ENCODE data around the gene PSD2. TPM values are rescaled to one million over a fixed set of nuclear protein-coding genes. Genes with fewer than 3 reads are reported as not detected.
A peak's percentile ranks its signal among the peaks of the same experiment; 100 is the strongest.

Gene PSD2
- total and polyA plus RNA-seq, 2 donors from 2014 or later: 0.09 to 0.13 TPM

DNA sequence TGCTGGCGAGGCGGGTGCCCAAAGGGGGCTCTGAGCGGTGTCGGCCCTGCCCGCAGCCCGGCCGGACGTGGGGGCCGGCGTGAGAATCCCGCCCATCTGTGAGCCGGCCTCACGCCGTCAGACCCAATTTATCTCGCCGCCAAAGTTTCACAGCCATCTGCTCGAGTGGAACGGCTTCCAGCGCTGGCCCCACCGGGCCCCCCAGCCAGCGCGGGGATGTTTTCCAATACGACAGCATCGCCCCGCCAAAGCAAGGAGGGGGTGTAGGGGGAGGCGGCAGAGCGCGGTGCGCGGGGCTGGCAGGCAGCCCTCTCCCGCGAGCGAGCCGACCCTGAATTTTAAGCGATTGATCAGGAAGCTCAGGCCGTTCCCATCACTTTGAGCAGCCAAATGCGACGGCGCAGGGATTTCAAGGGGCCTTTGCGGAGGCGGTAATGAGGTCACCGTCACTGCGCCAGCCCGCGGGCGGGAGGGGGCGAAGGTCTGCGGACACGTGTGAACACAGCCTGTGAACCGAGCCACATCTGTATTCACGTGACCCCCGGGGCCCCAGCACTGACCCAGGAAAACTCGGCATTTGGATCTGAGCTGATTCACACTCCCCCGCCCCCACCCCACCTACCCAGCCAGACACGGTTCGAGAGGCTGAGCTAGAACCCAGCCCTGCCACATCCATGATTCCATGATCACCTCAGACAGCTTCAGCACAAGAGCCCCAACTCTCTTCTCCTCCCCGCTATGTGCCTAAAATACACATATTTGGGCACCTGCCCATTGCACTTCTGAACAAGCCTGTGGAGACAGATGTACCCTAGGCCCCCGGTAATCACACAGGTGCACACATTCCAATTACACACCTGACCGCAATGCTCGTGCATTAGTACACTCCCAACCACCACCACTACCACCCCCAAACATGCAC lies 47.8 kb upstream of the PSD2 start:
- Histone ChIP-seq H3K9me3 (ENCODE audit: control insufficient read depth in 2 of 3, insufficient read depth in 1 of 3, low read length in 3 of 3) (no peaks in the 10 kb centered on the region), H3K36me3 (ENCODE audit: control insufficient read depth in 2 of 3, insufficient read depth in 3 of 3, low read length in 3 of 3) (no peaks in the 10 kb centered on the region), H3K9ac (ENCODE audit: low read length in 3 of 3) (peak overlapping the region in 1 of 3 donors; percentile 34), H3K27ac (ENCODE audit: low read depth in 2 of 2, low read length in 2 of 2) (no peak overlapping the region), H3K4me1 (ENCODE audit: control insufficient read depth in 2 of 3, insufficient read depth in 2 of 3, low read depth in 1 of 3, low read length in 3 of 3) (peaks cover 2 to 21% (median 12%) of the 10 kb centered on the region in 3 donors), H3K27me3 (ENCODE audit: control insufficient read depth, insufficient read depth, low read length) (peaks cover 3% of the 10 kb centered on the region), H3K4me3 (ENCODE audit: low read length in 3 of 3) (peak overlapping the region in 1 of 3 donors; percentile 49)
- TF ChIP-seq, protein P1, sequence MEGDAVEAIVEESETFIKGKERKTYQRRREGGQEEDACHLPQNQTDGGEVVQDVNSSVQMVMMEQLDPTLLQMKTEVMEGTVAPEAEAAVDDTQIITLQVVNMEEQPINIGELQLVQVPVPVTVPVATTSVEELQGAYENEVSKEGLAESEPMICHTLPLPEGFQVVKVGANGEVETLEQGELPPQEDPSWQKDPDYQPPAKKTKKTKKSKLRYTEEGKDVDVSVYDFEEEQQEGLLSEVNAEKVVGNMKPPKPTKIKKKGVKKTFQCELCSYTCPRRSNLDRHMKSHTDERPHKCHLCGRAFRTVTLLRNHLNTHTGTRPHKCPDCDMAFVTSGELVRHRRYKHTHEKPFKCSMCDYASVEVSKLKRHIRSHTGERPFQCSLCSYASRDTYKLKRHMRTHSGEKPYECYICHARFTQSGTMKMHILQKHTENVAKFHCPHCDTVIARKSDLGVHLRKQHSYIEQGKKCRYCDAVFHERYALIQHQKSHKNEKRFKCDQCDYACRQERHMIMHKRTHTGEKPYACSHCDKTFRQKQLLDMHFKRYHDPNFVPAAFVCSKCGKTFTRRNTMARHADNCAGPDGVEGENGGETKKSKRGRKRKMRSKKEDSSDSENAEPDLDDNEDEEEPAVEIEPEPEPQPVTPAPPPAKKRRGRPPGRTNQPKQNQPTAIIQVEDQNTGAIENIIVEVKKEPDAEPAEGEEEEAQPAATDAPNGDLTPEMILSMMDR (IDR thresholded peaks at IDR 0.05; ENCODE audit: borderline replicate concordance, extremely low read depth, insufficient read depth): no peak
- FAIRE-seq: no peak
- intact Hi-C loops (cut with DNase I): no loop called here
- peak; percentile 72 to 89 (median 88) for DNase-seq

DNA sequence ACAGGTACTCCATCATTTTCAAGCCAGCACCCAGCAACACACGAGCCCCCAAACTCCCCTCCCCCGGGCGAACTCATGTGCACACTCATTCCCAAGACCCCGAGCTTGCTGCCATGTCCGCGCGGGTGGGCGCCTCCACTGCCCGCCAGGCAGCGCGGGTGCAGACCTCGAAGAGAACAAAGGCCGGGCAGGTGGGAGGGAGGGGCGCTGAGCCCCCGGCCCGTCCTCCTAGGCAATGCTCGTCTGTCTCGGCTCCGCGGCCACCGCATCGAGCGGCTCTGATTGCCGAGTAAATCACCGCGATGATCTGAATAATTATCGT lies 47.1 kb upstream of the PSD2 start:
- TF ChIP-seq, protein P1 (IDR thresholded peaks at IDR 0.05; ENCODE audit: borderline replicate concordance, extremely low read depth, insufficient read depth): no peak
- H3K27me3 ChIP-seq (ENCODE audit: control insufficient read depth, insufficient read depth, low read length): peaks cover 3% of the 10 kb centered on the region
- FAIRE-seq: no peak

DNA sequence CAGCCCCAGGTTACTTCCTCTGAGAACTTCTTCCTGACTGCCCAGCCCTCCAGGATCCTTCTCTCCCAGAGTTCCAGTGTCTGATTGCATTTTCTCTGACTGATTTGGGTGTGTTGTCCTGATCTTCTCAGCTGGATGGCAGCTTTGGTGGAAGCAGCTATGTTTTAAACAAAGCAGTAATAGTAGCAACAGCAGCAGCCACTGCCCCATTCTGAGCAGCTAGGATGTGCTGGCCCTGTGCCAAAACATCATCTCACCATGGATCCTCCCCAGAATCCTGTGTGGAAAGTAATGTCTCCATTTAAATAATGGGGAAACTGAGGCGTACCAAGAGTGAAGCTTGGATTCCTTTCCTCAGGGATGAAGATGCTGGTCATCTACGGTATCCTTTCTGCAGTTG lies 46.4 kb upstream of the PSD2 start:
- Histone ChIP-seq H3K4me1 (ENCODE audit: control insufficient read depth in 2 of 3, insufficient read depth in 2 of 3, low read depth in 1 of 3, low read length in 3 of 3) (peaks cover 2 to 21% (median 12%) of the 10 kb centered on the region in 3 donors), H3K27me3 (ENCODE audit: control insufficient read depth, insufficient read depth, low read length) (peaks cover 3% of the 10 kb centered on the region), H3K36me3 (ENCODE audit: control insufficient read depth in 2 of 3, insufficient read depth in 3 of 3, low read length in 3 of 3) (no peaks in the 10 kb centered on the region), H3K9me3 (ENCODE audit: control insufficient read depth in 2 of 3, insufficient read depth in 1 of 3, low read length in 3 of 3) (no peaks in the 10 kb centered on the region), H3K9ac (ENCODE audit: low read length in 3 of 3) (no peak overlapping the region), H3K27ac (ENCODE audit: low read depth in 2 of 2, low read length in 2 of 2) (no peak overlapping the region), H3K4me3 (ENCODE audit: low read length in 3 of 3) (no peak overlapping the region)
- TF ChIP-seq, protein P1 (IDR thresholded peaks at IDR 0.05; ENCODE audit: borderline replicate concordance, extremely low read depth, insufficient read depth): no peak
- FAIRE-seq (no peak), DNase-seq (no peak)
- intact Hi-C loops (cut with DNase I): no loop called here

More for the DNA sequence above, 47.1 kb upstream of the PSD2 start:
- H3K36me3 ChIP-seq (ENCODE audit: control insufficient read depth in 2 of 3, insufficient read depth in 3 of 3, low read length in 3 of 3): no peaks in the 10 kb centered on the region
- peak in 2 of 5 donors; percentile 50 to 74 for DNase-seq
- intact Hi-C loops (cut with DNase I): no loop called here
- no peak overlapping the region for H3K27ac ChIP-seq (ENCODE audit: low read depth in 2 of 2, low read length in 2 of 2)
- H3K4me3 ChIP-seq (ENCODE audit: low read length in 3 of 3): peak overlapping the region in 1 of 3 donors; percentile 49
- H3K9ac ChIP-seq (ENCODE audit: low read length in 3 of 3): no peak overlapping the region
- peaks cover 2 to 21% (median 12%) of the 10 kb centered on the region in 3 donors for H3K4me1 ChIP-seq (ENCODE audit: control insufficient read depth in 2 of 3, insufficient read depth in 2 of 3, low read depth in 1 of 3, low read length in 3 of 3)
- no peaks in the 10 kb centered on the region for H3K9me3 ChIP-seq (ENCODE audit: control insufficient read depth in 2 of 3, insufficient read depth in 1 of 3, low read length in 3 of 3)

Measured in kidney (tissue), 14 donors.